ENCODE data around the gene DOK3. TPM values are rescaled to one million over a fixed set of nuclear protein-coding genes. Genes with fewer than 3 reads are reported as not detected.

Gene DOK3
- total RNA-seq, 1 experiment from 2014 or later: 8.0 TPM

GRCh38 chr5:177526191-177526590 lies 16.6 kb upstream of the DOK3 start:
- DNase-seq (ENCODE audit: low read depth, low spot score) (no peak), ATAC-seq (no peak)
- H3K36me3 ChIP-seq (ENCODE audit: control insufficient read depth in 1 of 2, insufficient read depth in 2 of 2, low read length in 2 of 2): peaks cover 24 to 28% of the 10 kb centered on the region in 2 experiments; a peak in 3 of 4 replicates
- H3K4me3 ChIP-seq (replicated peaks in 1 of 2; ENCODE audit: low read depth in 1 of 2, low read length in 2 of 2): no peak overlapping the region
- ChIA-PET RAD21 (ENCODE audit: low non-redundant PET in 1 of 2, low total read pairs in 2 of 2, uncharacterized antibody in 2 of 2, unreplicated experiment in 2 of 2) (no interaction called here), CTCF (no interaction called here), POLR2A (no interaction called here)
- no peaks in the 10 kb centered on the region for H3K9me2 ChIP-seq (ENCODE audit: insufficient read depth)
- H3K9ac ChIP-seq (ENCODE audit: low read length): no peak overlapping the region
- H3K4me2 ChIP-seq (ENCODE audit: low read length): no peak overlapping the region
- H3K9me3 ChIP-seq (ENCODE audit: control insufficient read depth in 1 of 2, insufficient read depth in 1 of 2, low read depth in 1 of 2, low read length in 2 of 2): no peaks in the 10 kb centered on the region
- TF ChIP-seq CTCF (IDR thresholded peaks at IDR 0.05 in 2 of 3, conservative IDR thresholded peaks at IDR 0.05 in 1 of 3; ENCODE audit: borderline replicate concordance in 1 of 3, insufficient read depth in 1 of 3, low read depth in 2 of 3, low read length in 2 of 3): no peak
- no peak for TF ChIP-seq REST (IDR thresholded peaks at IDR 0.05; ENCODE audit: low read depth)
- TF ChIP-seq CEBPB (IDR thresholded peaks at IDR 0.05; ENCODE audit: low read depth): no peak
- no peak for TF ChIP-seq RAD21 (IDR thresholded peaks at IDR 0.05; ENCODE audit: low read depth)
- TF ChIP-seq ATF3 (IDR thresholded peaks at IDR 0.05): no peak
- no peak for TF ChIP-seq EGR1 (IDR thresholded peaks at IDR 0.05; ENCODE audit: low read depth)
- no peak for TF ChIP-seq YY1 (IDR thresholded peaks at IDR 0.05; ENCODE audit: extremely low read depth, insufficient replicate concordance, low read depth, low read length)
- TF ChIP-seq SRF (IDR thresholded peaks at IDR 0.05; ENCODE audit: low read depth): no peak
- TF ChIP-seq ZBTB33 (IDR thresholded peaks at IDR 0.05; ENCODE audit: extremely low read depth, insufficient replicate concordance, low read length): no peak
- no peak for TF ChIP-seq ZFX (IDR thresholded peaks at IDR 0.05)
- no peak for TF ChIP-seq SP1 (IDR thresholded peaks at IDR 0.05; ENCODE audit: low read depth)
- no peak for TF ChIP-seq MAX (IDR thresholded peaks at IDR 0.05)
- TF ChIP-seq EZH2phosphoT487 (IDR thresholded peaks at IDR 0.05; ENCODE audit: borderline replicate concordance): no peak
- no peak for TF ChIP-seq ELF1 (IDR thresholded peaks at IDR 0.05; ENCODE audit: borderline replicate concordance, low read depth)
- no peak for TF ChIP-seq POLR2A (IDR thresholded peaks at IDR 0.05; ENCODE audit: borderline replicate concordance, extremely low read depth, insufficient read depth, insufficient read length)
- intact Hi-C loops (cut with micrococcal nuclease): no loop called here
- H3K27me3 ChIP-seq (ENCODE audit: insufficient read depth, low read length): no peaks in the 10 kb centered on the region
- no TSS peak for BruUV-seq (replicated peaks)
- no peaks in the 10 kb centered on the region for H3K4me1 ChIP-seq (ENCODE audit: control insufficient read depth in 1 of 2, insufficient read depth in 2 of 2, low read length in 2 of 2)
- H4K20me1 ChIP-seq (ENCODE audit: insufficient read depth): no peaks in the 10 kb centered on the region
- H2AFZ ChIP-seq (ENCODE audit: low read depth, low read length, poor library complexity, severe bottlenecking): no peak overlapping the region
- H3K27ac ChIP-seq (ENCODE audit: low read depth, low read length): no peak overlapping the region
- no peaks in the 10 kb centered on the region for H3K79me2 ChIP-seq (ENCODE audit: insufficient read depth, low read length)
